Islet precursor cell (in vitro differentiated cells): ENCODE data around the gene EIF4ENIF1.
"Not testable (repeated sequence)": the region's sequence is repeated elsewhere in the genome, so short reads cannot be mapped to it uniquely, and the experiment has no call there.

Experiments
- DNase-seq: peaks from one replicate; pipeline ENCODE4 v3.0.0-alpha.2; 2018

The EIF4ENIF1 gene

GRCh38 chr22:31493355-31493754 lies 3.7 kb upstream of the EIF4ENIF1 start:
- DNase-seq: not testable (repeated sequence)

DNA sequence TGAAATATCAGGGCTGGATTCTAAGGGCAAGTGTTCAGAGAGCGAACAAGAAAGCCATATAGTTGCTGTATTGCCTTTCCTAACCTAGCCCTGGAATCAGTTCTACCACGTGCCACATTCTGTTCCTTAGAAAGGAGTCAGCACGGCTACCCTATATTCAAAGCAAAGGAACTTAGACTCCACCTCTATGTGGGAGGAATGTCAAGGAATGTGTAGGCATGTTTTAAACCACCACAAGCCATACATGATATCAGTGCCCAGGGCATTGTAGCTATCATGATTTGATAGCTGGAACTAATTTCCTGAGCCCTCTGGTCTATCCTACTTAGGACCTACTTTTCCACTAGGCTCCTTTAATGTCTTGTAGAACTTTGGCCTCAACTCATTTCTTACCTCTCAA lies 2.5 kb upstream of the EIF4ENIF1 start:
- no peak for DNase-seq

GRCh38 chr22:31491218-31491962 lies 1.7 kb upstream of the EIF4ENIF1 start:
- no peak for DNase-seq

GRCh38 chr22:31490496-31490925 lies 869 bp upstream of the EIF4ENIF1 start:
- peak; percentile 70 for DNase-seq

GRCh38 chr22:31488988-31489617 lies 539 bp downstream of the EIF4ENIF1 start:
- DNase-seq: peak; percentile 70

GRCh38 chr22:31488346-31488883 lies 1.2 kb downstream of the EIF4ENIF1 start:
- no peak for DNase-seq

- no peak for DNase-seq
Measured at GRCh38 chr22:31486951-31487350, 2.7 kb downstream of the EIF4ENIF1 start.

GRCh38 chr22:31486369-31486768 lies 3.3 kb downstream of the EIF4ENIF1 start:
- DNase-seq: not testable (repeated sequence)

- DNase-seq: not testable (repeated sequence)
Measured at GRCh38 chr22:31482470-31482869, 7.2 kb downstream of the EIF4ENIF1 start.

DNA sequence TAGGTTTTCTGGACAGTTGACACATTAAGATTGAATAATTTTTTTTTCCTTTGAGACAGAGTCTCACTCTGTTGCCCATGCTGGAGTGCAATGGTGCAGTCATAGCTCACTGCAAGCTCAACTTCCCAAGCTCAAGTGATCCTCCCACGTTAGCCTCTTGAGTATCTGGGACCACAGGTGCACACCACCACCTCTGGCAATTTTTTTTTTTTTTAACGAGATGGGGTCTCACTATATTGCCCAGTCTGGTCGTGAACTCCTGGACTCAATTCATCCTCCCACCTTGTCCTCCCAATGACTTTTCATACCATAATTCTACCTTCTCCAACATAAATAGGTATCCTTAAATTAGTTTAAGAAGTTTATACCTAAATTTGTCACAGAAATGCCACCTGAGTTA lies 8.5 kb downstream of the EIF4ENIF1 start:
- DNase-seq: no peak

- DNase-seq: no peak
Measured at GRCh38 chr22:31477329-31477728, 12.3 kb downstream of the EIF4ENIF1 start.

DNA sequence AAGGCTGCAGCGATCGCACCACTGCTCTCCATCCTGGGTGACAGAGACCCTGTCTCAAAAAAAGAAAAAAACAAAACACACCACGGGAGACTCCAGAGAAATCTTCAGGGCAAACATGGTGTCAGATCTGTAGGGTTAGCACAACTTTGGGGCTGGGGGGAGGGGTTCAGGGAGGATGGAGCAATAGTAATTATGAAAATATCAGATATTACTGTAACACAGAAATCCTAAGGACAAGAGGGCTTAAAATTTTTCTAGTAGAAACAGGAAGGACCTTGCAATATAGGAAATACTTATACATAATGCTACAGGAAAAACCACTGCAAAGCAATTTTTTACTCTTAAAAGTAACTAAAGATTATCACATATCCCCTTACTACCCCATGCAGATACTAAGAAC lies 13.8 kb downstream of the EIF4ENIF1 start:
- no peak for DNase-seq

DNA sequence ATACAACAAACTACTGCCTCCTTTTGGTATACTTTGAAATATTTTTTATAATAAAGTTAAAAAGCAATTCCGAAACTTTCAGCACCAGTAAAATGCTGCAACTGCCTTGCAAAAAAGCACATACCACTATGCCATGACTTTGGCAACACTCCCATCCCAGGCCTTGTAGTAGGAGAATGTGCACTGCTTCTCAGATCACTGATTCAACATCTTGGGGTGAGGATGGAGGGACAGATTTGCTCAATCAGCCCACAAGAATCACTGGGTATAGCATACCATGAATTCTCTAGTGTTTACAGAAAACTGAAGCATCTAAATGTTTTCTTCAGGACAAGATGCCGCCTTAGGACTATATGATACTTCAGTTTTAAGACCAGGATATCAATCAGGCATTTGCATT lies 14.9 kb downstream of the EIF4ENIF1 start:
- no peak for DNase-seq

- no peak for DNase-seq
Measured at GRCh38 chr22:31465307-31465706, 24.3 kb downstream of the EIF4ENIF1 start.

DNA sequence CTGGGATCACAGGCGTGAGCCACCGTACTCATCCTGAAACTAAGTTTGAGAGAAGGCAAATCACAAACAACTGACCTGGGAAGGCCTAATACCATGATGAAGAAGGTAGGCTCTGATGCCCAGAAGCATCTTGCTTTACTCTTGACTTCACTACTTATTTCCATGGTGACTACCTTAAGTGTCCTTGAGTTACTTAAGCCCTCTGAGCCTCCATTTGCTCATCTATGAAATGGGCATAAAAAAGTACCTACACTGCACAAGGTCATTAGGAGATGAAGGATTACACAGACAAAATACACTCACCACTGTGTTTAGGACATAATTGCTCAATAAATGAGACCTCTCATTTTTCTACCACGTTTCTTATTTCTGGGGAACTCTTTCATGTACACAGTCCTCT lies 27.9 kb downstream of the EIF4ENIF1 start:
- no peak for DNase-seq

GRCh38 chr22:31451709-31452571 lies 37.7 kb downstream of the EIF4ENIF1 start:
- no peak for DNase-seq

DNA sequence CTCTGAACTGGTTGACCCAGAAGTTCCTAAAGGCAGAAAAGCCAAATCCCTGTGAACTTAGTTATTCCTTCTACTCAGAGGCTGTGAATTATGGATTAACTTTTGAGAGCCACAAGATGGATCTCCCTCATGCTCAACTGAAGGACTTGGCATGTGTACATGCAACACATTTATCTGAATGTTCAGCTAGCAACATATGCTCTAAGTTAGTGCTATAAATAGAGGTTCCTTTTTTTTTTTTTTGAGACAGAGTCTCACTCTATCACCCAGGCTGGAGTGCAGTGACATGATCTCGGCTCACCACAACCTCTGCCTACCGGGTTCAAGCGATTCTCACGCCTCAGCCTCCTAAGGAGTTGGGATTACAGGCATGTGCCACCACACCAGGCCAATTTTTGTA lies 40.1 kb downstream of the EIF4ENIF1 start:
- DNase-seq: no peak

DNA sequence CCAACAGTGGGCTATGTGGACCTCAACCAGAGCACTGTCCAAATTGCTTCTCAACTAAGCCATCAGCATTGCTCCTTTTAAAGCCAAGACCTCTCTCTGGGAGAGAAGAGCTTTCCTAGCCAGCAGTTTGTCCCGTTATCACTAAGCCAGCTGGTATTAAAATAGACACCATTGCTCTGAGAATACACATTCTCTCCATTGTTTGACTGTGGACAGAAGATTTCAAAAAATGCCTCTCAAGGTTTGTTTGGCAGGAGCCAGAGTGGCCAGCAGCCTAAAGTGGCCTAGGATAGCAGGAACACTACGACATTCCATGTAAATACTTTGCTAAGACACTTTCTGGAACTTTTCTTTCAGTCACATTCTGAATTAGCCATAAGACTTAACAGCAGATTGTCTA lies 41.3 kb downstream of the EIF4ENIF1 start:
- DNase-seq: no peak

DNA sequence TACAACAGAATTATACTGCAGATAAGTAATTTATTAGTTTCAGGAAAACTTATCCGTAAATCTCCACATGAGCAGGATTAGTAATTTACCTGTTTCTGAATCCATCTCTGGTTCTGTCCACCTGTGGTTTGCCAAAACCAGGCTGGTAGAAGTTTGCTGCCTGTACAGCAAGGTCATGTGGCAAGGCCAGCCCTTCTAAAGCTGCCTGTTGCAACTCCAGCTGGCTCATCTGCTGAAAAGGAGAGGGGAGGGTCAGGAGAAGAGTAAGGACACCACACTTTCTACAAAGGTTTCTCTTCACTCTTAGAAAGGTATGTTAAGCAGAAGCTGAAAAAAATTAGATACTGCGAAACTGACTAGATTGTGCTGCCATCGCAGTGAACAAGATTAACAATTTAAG lies 42.3 kb downstream of the EIF4ENIF1 start:
- no peak for DNase-seq

- no peak for DNase-seq
Measured at GRCh38 chr22:31446767-31447166, 42.9 kb downstream of the EIF4ENIF1 start.

GRCh38 chr22:31446208-31446607 lies 43.4 kb downstream of the EIF4ENIF1 start:
- DNase-seq: no peak

GRCh38 chr22:31445642-31446041 lies 44.0 kb downstream of the EIF4ENIF1 start:
- DNase-seq: no peak

DNA sequence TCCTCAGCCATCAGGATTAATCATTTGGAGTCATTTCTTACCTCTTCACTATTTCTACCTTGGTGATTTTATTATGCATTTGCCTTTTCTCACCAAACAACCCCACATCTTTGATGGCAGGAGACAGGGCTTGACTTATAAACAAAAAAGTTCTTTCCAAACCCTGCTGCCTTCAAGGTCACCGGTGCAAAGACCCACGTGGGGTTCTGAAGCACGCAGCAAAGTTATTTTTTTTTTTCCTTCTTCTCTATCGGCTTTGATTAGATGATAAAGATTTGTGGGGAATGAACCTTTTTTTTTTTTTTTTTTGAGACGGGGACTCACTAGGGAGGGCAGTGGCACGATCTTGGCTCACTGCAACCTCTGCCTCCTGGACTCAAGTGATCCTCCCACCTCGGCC lies 46.1 kb downstream of the EIF4ENIF1 start:
- DNase-seq: no peak
